HL-60/S4 treated with phorbol 12-myristate 13-acetate at 8.2 ng/mL for 4 days and 3 days (cell line): ENCODE results near the gene CD180.

Experiments used
- in situ Hi-C: fragments of 300-500 bp; cut with MboI; formaldehyde crosslinking; loops from 2 replicates; pipeline ENCODE4 v1.15.0; 2022; ENCODE audit warnings: low sequenced_read_pairs

The CD180 gene

DNA sequence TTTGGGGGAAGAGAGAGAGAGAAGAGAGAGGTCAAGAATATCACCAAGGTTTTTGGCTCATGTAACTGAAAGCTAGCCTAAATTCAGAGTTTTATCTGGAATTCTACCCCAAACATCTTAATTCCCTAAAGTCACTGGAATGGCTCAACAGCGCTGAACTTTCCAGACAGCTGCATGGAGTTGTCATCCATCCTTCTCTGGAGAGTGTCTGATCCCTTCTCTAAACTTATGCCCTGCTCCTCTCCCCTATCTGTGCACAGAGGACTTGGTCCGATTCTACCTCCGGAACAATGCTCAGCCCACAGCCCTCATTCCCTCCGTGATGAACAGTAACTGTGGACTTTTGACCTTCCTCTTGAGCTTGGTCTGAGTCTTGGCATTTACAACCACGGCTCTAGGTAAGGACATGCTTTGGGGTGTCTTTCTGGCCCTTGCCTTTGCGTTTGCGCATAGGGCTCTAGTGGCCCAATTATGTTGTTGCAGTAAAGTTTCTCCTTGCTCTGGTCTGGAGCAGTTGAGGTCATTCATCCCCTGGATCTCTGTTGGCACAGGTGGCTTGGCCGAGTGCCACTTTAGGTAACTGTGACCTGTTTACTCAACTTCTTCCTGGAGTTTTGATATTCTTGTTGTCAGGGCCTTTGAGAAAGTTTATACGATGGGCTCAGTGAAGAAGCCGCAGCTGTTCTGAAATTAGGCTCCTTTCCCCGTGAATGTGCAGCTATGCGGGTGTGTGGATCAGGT is 18.3 kb upstream of the CD180 start:
- in situ Hi-C loops = no loop called here

DNA sequence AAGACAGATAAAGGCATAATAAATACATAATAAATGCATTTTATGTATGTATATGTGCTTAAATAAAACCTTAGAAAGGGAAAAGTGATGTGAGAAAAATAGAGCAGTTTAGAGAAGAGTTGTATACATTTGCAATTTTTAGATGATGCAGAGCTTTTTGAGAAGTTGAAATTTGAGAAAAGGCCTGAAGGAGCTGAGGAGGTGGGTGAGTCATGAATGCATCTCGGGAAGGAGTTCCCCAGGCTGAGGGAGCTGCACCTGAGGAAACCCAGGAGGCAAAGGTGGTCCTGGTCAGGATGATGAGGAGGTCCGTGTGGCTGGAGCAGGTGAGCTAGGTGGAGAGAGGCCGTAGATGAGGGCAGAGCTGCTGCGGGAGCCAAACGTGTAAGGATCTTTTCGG is 17.4 kb upstream of the CD180 start:
- in situ Hi-C loops = no loop called here

DNA sequence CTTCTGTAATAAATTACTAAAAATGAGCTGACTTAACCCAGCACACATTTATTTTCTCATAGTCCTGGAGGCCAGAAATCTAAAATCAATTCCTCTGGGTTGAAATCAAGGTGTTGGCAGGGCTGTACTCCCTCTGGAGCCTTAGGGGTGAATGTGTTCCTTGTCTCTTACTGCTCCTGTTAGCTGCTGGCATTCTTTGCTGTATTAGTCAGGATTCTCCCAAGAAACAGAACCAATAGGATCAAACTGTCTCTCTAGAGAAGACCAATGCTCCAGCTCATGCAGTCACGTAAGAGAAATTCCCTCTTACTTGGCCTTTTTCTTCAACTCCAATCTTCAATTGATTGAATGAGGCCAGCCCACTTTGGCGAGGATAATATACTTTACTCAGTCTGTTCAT is 15.3 kb upstream of the CD180 start:
- in situ Hi-C loops = no loop called here

DNA sequence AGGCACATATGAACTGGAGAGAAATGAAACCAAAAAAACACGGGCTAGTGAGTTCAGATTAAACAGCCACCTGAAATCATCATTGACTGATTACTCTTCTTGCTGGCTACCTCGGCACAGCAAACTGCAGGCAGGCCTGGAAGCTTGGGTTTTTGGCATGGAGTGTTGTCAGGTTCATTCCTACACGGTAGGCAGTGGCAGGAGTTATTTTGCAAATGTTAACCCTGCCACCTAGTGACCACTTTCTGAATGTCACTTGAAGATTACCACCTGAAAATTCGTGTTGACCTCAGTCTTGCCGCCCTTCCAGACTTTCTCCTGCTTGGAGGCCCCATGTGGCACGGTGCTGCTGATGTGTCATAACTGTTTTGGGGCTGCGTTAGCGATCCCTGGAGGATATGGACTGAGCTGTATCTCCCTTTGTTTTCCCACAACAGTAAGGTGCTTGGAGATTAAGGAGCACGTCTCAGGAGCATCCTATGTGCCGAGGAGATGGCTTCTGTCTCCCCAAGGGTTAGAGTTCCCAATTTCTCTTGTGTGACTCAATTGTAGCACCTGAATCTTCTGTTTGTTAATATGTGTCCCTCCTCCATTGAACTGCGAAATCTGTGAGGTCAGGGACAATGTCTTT is 12.7 kb upstream of the CD180 start:
- in situ Hi-C loops = no loop called here

DNA sequence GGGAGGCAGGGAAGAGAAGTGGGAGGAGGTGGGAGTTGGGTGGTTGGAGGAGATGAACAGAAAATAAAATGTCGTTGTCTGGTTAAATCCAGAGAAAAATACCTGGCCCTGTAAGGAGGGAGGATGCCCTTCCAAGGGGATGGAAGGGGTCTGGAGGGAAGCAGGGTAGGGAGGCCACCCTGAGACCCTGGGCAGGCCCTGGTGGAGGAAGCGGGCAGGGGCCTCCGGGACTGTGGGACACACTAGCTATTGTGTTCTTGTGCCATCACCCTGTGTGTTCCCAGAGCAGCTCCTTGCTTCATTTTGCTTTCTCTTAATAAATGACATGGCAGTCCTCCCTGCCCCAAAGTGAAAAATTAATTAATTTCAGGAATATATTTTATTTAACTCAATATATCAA is 11.8 kb upstream of the CD180 start:
- in situ Hi-C loops = no loop called here

DNA sequence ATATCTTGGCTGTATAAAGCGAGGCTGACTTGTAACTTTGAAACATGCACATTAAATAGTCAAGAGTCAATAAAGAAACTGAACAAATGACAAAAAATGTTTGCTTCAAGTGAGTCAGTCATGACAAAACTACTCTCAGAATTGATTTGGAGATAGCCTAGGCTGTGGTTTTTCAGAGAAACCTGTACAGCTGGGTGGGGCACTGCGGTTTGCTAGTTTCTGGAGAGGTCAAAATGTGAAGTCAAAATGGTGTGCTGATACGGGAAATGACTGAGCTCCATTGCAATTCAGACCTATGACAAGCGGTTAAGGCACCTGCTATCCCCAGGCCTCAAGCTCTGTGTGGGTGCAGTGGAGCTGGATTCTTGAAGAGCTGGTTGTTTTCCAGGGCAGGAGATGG is 10.3 kb upstream of the CD180 start:
- in situ Hi-C loops = no loop called here

DNA sequence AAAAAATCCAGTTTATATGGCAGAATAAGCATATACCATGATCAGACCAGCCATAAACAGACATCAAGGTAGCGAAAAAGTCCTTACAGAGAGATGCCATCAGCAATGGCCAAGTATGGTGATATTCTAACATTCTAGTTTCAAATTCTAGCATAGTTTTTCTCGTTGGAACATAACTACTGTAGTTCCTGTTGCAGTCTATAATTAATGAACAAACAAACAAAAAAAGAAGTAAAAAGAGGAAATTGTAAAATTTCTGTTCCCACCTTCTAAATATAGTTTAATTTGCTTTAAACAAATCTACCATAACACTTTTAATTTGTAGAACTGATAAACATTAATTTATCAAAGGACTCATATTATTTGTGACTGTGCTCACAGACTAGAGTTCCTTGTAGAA is 9.9 kb upstream of the CD180 start:
- in situ Hi-C loops = no loop called here

DNA sequence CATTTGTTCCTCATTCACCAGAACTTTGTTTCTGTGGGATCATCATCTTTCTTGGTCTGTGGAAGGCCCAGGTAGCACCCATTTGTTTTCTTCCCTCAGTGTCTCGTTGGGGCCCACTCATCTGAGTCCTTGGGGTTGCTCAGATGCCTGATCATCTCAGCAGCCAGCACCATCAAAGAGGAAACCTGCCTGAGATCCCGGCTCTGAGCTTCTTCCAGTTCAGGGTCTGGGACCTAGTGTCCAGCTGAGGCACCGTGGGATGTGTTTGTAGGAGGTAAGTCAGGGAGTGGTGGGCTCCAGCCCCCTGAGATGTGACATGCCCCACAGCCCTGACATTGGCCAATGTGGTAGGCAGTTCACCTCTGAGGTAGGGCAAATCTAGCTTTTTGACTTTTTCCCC is 9.4 kb upstream of the CD180 start:
- in situ Hi-C loops = no loop called here

DNA sequence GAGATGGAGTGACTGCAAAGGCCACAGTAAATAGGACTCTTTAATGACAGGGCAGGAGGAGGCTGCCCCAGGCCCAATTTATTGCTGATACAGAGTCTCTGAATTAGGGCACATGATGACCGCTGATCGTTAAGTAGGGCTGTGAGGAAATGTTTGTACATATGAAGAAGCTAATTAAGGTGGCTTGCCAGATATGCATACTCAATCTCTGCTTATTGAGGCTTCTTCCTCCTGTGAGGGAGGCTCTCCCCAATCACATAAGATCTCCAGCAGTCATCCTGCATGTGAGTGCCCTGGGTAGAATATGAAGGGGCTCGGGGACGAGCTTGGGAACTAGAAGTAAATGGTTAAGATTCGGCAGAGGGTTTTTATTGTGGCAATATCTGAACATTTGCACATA is 8.2 kb upstream of the CD180 start:
- in situ Hi-C loops = no loop called here

DNA sequence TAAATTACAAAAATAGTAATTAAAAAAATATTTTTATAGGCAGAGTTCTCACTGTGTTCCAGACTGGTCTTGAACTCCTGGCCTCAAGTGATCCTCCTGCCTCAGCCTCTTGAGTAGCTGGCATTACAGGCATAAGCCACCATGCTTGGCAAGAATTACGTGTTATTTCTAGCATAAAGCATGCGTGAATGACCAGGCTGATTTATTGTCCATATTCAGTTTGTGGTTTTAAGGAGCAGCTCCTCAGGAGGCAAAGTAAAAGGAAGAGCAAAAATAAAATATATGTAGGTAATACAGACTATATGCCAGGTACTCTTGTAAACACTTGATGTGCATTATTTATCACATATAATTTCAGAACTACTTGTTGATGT is 7.1 kb upstream of the CD180 start:
- in situ Hi-C loops = no loop called here

DNA sequence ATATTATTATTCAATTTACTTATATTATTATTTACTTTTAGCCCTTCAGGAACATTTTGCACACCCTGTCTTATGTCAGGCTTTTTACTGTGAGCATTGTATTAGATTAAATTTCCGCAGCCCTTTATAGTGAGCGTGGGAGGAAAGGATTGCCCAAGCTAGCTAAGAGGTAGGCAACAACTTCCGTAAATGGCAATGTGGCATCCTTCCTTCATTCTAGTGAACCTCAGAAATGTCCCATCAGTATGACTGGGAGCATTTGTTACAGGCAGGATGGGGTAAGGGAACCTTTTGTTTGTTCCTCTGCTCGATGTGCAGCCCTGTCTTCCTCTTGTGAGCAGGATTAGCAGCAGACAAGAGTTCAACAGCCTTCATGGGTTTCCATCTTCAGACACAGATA is 6.2 kb upstream of the CD180 start:
- in situ Hi-C loops = no loop called here

DNA sequence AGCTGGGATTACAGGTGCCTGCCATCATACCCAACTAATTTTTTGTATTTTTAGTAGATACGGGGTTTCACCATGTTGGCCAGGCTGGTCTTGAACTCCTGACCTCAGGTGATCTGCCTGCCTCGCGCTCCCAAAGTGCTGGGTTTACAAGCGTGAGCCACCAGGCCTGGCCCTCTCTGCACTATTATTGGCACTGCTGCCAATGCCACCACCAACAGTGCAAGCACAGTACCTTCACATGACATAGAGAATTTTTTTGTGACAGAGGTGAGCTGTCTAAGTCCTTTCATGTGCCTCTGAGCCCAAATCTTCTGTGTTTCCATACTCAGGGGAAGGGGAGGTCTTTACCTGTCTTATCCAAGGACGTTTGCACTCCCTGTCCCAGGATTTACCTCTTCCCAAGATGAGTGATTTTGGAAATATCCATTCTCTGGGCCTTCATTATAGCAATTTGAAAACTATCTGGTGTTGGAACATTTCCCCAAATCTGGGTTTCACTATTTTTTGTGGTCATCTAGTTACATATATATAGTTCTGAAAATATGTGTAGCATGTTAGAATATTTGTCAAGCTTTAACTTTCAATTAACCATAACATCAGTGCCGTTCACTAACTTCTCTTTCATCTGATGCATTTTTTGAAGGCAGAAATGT is 5.4 kb upstream of the CD180 start:
- in situ Hi-C loops = no loop called here

DNA sequence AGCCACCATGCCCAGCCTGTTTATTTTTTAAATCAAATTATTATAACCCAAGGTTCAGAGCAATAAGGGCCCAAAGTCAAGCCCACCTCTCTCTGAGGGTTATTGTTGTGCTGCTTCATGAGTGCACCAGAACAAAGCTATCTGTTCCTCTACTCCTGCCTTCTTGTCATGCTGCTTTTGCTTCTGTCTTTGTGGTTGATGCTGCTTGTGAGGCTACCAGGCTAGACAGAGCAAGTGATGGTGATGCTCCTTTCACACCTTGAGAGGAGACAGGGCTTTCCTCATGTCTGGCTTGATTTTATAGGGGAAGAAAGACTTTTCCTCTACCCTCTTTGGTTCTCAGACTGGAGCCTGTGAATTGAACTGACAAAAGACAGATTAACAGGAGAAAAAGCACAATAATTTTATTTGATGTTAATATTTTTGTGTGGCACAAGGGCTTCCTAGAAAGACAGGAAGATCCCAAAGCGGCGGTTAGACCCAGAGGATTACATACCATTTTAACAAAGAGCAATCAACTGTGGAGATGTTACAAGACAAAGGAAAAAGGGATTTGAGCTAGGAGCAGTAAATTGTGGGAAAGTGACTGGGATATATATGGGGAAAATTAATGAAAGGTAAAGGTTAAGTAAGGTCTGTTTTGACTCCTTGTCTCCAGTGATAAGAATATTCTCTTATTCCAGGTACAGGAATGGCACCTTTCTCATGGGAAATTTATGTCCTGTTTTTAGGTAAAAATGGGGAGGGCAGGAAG is 4.4 kb upstream of the CD180 start:
- in situ Hi-C loops = no loop called here

DNA sequence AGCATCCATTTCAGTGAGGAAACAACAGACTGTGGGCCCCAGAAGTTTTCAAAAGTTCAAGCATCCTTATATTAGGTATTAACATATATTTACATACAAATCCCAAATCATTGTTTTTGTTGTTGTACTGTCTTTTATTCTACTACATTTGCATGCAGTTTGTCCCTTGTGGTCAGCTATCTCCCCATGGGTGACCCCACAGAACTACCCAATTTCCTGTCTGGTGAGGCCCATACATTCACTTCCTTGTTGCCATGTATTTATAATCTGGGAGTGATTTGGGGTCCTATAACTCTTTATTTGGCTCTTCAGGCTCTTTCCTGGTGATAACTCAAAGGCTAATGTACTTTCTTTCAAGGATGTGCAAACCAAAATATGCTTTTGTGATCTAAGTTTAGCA is 3.3 kb upstream of the CD180 start:
- in situ Hi-C loops = no loop called here

DNA sequence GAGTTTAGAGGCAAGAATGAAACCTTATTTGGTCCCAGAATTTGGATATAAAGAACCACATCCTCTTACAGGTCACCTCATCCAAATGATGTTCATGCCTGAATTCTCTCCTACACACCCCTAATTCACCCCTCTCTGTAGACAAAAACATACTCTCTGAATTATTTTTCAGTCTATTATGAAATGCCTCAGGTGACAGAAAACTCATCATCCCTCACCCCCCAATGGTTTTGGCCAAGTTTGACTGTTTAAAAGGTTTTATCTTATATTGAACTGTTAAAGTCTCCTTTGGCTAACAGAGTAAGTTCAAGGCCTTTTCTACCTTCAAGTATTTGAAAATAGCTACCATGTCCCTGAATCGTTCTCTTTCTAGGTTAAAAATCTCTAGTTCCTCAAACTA is 2.3 kb upstream of the CD180 start:
- in situ Hi-C loops = no loop called here

DNA sequence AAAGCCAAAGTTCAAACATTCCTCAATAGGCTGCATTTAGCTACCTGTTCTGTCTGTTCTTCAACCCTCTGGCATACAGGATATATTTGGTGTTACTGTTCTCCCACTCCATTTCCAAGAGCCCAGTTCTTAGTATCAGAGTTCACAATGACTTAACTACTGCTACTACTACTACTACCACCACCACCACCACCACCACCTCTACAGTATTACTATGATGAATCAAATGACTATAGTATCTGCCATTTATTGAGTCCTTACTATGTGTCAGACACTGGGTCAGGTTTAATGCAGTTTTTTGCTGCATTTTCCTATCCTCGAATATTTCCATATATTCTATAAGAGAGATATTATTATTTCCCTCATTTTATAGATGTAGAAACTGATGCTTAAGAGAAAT is 937 bp upstream of the CD180 start:
- in situ Hi-C loops = no loop called here

DNA sequence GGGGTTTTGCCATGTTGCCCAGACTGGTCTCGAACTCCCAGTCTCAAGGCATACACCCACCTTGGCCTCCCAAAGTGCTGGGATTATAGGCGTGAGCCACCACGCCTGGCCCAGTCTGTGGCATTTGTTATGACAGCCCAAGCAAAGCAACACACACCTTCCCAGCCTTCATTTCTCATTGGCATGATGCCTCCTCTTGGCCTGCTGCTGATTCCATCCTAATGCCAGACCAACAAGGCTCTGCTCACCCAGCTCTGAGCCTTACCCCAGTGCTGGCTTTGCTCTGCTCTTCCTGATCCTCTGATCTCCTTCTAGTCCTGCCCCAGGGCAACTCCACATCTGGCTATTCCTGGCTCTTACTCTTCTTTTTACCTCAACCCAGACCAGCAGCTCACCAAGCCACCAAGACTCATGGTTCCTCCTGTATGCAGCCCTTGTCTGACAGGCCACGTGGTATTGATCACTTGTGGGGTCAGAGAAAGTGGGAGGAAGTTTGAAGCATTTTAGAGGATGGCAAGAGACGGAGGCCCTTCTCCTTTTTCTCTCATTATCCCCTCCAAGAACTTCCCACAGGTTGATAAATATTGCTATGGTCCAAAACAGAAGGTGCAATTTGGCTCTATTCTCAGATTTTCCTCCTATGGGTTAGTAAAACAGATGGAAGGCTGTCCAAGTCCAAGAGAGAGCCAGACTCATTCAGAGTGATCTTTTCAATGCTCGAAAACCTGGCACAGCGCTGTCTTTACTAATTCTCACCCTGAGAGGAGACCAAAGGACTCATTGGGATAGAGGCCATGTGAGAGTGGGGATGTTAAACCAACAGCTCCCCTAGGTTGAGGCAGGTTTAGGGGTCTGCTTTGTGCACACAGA is 958 bp downstream of the CD180 start:
- in situ Hi-C loops = no loop called here

DNA sequence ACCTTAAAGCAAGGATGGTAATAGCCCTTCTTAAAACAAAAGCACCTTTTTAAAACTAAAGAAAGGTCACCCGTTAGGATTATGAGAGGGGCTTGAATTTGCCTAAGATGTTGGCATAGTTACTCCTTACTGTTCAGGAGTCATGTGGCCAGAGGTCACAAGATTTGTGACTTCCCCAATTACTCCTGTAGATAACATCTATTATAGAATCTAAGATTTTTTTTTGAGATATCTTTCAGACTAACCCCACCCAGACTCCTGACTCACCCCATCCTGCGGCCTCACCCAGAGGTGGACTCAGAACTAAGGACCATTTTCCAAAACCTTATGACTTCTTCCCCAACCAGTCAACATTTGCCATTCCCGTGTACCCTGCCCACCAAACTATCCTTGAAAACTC is 2.4 kb downstream of the CD180 start:
- in situ Hi-C loops = no loop called here

DNA sequence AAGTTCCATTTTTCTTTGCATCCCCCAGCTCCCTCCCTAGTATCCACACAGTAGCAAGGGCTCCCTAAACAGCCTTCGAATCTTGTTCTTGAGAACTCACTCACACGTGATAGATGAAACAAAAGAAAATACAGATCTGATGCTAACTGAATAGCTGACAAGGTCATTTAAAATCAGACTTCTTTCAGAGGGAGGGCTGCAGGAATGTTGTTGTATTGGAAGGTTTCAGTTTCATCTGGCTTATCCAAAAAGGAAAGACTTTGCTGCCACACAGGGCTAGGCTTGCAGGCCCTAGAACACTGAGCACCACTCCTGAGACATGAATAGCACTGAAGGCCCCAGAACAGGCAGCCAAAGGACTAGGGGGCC is 3.2 kb downstream of the CD180 start:
- in situ Hi-C loops = no loop called here

DNA sequence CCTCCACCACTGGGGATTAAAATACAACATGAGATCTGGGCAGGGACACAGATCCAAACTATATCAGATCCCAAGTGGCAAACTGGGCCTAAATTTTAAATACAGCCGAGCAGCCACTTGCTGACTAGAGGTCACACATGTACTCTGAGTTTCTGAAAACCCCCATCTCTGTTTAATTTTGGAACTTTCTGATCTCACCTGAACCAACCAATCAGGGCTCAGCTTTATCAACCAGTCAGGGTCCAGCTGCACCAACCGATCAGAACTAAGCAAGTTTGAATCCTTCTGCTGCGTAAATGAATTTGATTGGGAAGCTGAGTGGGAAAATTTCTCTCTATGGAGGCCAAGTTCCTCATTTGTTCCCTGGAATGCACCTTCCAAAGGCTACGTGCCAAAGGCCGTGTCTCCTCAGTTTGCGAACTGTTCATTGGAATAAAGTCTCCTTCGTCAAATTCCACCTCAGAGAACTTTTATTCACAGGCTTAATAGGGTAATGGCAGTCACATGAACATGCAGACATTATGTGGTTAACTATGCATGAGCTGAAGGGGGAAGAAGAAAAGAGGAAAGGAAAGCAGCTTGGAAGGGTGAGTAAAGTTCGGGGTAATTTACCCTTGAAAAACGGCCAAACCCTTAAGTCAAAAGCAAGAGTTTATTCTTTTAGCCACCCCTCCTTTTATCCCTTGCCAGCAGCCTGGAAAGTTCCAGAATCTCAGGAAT is 3.7 kb downstream of the CD180 start:
- in situ Hi-C loops = no loop called here
